ENCODE data around the gene DCP2. TPM values are rescaled to one million over a fixed set of nuclear protein-coding genes. Genes with fewer than 3 reads are reported as not detected.

The DCP2 gene
- total RNA-seq, 1 donor from 2014 or later, result 96.1 TPM

GRCh38 chr5:113036321-113036720 is 59.7 kb downstream of the DCP2 start:
- H3K27ac Mint-ChIP-seq (ENCODE audit: unreplicated experiment), result no peak overlapping the region
- no peak overlapping the region for H3K4me3 Mint-ChIP-seq
- H3K4me1 Mint-ChIP-seq, result peaks cover 8% of the 10 kb centered on the region
- no peak for TF ChIP-seq CTCF (conservative IDR thresholded peaks at IDR 0.05)
- H3K36me3 Mint-ChIP-seq (ENCODE audit: low read depth), result peaks cover 5% of the 10 kb centered on the region
- no peak for DNase-seq (ENCODE audit: low read depth, low spot score)
- no peaks in the 10 kb centered on the region for H3K27me3 Mint-ChIP-seq (ENCODE audit: low read depth)
- H3K9me3 Mint-ChIP-seq, result no peaks in the 10 kb centered on the region

- no peaks in the 10 kb centered on the region for H3K27me3 Mint-ChIP-seq (ENCODE audit: low read depth)
- DNase-seq (ENCODE audit: low read depth, low spot score), result no peak
- peaks cover 5% of the 10 kb centered on the region for H3K36me3 Mint-ChIP-seq (ENCODE audit: low read depth)
- no peak overlapping the region for H3K4me3 Mint-ChIP-seq
- no peak for TF ChIP-seq CTCF (conservative IDR thresholded peaks at IDR 0.05)
- peaks cover 8% of the 10 kb centered on the region for H3K4me1 Mint-ChIP-seq
- H3K27ac Mint-ChIP-seq (ENCODE audit: unreplicated experiment), result no peak overlapping the region
- no peaks in the 10 kb centered on the region for H3K9me3 Mint-ChIP-seq
Observed at GRCh38 chr5:113036826-113037225, 60.2 kb downstream of the DCP2 start.

GRCh38 chr5:113038136-113038535 is 61.5 kb downstream of the DCP2 start:
- Mint-ChIP-seq H3K9me3 (no peaks in the 10 kb centered on the region), H3K36me3 (ENCODE audit: low read depth) (peaks cover 5% of the 10 kb centered on the region), H3K27me3 (ENCODE audit: low read depth) (no peaks in the 10 kb centered on the region), H3K4me3 (no peak overlapping the region), H3K4me1 (peaks cover 9% of the 10 kb centered on the region), H3K27ac (ENCODE audit: unreplicated experiment) (no peak overlapping the region)
- no peak for TF ChIP-seq CTCF (conservative IDR thresholded peaks at IDR 0.05)
- DNase-seq (ENCODE audit: low read depth, low spot score), result no peak

- H3K27me3 Mint-ChIP-seq (ENCODE audit: low read depth), result no peaks in the 10 kb centered on the region
Observed at GRCh38 chr5:113038714-113039113, 62.1 kb downstream of the DCP2 start.

GRCh38 chr5:113039229-113039933 is 62.8 kb downstream of the DCP2 start:
- no peak for DNase-seq (ENCODE audit: low read depth, low spot score)
- no peak for TF ChIP-seq CTCF (conservative IDR thresholded peaks at IDR 0.05)
- H3K27me3 Mint-ChIP-seq (ENCODE audit: low read depth), result no peaks in the 10 kb centered on the region
- no peaks in the 10 kb centered on the region for H3K9me3 Mint-ChIP-seq
- no peak overlapping the region for H3K4me3 Mint-ChIP-seq
- H3K36me3 Mint-ChIP-seq (ENCODE audit: low read depth), result peaks cover 5% of the 10 kb centered on the region
- peaks cover 15% of the 10 kb centered on the region for H3K4me1 Mint-ChIP-seq
- H3K27ac Mint-ChIP-seq (ENCODE audit: unreplicated experiment), result no peak overlapping the region

More at GRCh38 chr5:113038714-113039113, 62.1 kb downstream of the DCP2 start:
- TF ChIP-seq CTCF (conservative IDR thresholded peaks at IDR 0.05), result no peak
- H3K36me3 Mint-ChIP-seq (ENCODE audit: low read depth), result peaks cover 5% of the 10 kb centered on the region
- H3K27ac Mint-ChIP-seq (ENCODE audit: unreplicated experiment), result no peak overlapping the region
- no peak for DNase-seq (ENCODE audit: low read depth, low spot score)
- no peak overlapping the region for H3K4me3 Mint-ChIP-seq
- H3K9me3 Mint-ChIP-seq, result no peaks in the 10 kb centered on the region
- peaks cover 10% of the 10 kb centered on the region for H3K4me1 Mint-ChIP-seq
